ENCODE data around the gene ZFHX3.

ZFHX3 gene

DNA sequence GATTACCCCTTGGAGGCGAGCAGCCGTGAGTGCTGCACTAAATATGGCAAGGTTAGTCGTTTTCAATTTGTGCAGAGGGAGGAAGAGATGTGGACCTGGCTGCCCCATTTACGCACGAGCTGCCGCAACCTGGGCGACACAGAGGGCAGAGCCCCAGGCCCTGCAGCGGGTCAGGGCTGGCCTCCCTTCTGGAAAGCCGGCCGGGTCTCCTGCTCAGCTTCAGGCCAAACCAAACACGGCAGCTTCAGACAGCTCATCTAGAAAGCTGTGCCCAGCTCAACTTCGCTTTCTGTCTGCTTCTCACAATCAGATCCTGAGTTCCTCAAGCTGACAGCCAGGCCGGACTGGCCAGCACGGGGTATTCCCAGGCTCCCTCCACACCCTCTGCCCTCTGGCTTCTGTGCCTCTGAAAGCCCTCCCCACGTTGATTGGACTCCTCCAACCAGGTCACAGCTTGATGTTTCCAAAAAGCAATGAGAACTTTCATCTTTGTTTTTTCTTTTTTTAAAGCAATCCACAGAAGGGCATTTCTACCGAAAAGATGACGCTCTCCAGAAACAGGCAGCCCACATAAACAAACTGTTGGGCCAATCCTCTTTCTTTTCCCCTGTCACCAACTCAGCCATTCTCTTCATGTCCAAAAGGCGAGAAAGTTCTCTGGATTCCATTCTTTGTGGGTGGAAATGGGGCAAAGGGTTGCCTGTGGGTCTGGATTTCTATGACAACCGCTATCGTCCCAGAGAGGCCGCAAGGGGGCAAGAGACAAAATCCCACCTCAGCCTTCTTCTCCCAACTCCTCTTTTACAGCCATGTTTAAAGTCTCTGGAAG lies 189.0 kb downstream of the ZFHX3 start:
- ChIA-PET CTCF (no interaction called here), POLR2A (no interaction called here)
- TF ChIP-seq LEF1 (IDR thresholded peaks at IDR 0.05; ENCODE audit: borderline replicate concordance), result no peak
- TF ChIP-seq FOXM1 (IDR thresholded peaks at IDR 0.05; ENCODE audit: borderline replicate concordance), result no peak
- no peak for TF ChIP-seq SUZ12 (IDR thresholded peaks at IDR 0.05)
- TF ChIP-seq ELF4 (IDR thresholded peaks at IDR 0.05), result no peak
- no peak for TF ChIP-seq FOXA1 (IDR thresholded peaks at IDR 0.05)
- TF ChIP-seq TARDBP (IDR thresholded peaks at IDR 0.05), result no peak
- no peak for TF ChIP-seq CTBP1 (IDR thresholded peaks at IDR 0.05; ENCODE audit: borderline replicate concordance)
- TF ChIP-seq, protein P1, sequence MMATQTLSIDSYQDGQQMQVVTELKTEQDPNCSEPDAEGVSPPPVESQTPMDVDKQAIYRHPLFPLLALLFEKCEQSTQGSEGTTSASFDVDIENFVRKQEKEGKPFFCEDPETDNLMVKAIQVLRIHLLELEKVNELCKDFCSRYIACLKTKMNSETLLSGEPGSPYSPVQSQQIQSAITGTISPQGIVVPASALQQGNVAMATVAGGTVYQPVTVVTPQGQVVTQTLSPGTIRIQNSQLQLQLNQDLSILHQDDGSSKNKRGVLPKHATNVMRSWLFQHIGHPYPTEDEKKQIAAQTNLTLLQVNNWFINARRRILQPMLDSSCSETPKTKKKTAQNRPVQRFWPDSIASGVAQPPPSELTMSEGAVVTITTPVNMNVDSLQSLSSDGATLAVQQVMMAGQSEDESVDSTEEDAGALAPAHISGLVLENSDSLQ (IDR thresholded peaks at IDR 0.05), result no peak
- TF ChIP-seq ARNT (IDR thresholded peaks at IDR 0.05), result no peak
- no peak for TF ChIP-seq ZNF384 (IDR thresholded peaks at IDR 0.05)
- no peak for TF ChIP-seq L3MBTL2 (conservative IDR thresholded peaks at IDR 0.05)
- no peak for TF ChIP-seq SP1 (IDR thresholded peaks at IDR 0.05)
- TF ChIP-seq HDGF (IDR thresholded peaks at IDR 0.05; ENCODE audit: borderline replicate concordance), result no peak
- no peak for TF ChIP-seq FOXK2 (IDR thresholded peaks at IDR 0.05)
- no peak for TF ChIP-seq BHLHE40 (IDR thresholded peaks at IDR 0.05; ENCODE audit: borderline replicate concordance)
- no peak for TF ChIP-seq NFRKB (IDR thresholded peaks at IDR 0.05)
- no peak for DNase-seq (ENCODE audit: extremely low spot score)

DNA sequence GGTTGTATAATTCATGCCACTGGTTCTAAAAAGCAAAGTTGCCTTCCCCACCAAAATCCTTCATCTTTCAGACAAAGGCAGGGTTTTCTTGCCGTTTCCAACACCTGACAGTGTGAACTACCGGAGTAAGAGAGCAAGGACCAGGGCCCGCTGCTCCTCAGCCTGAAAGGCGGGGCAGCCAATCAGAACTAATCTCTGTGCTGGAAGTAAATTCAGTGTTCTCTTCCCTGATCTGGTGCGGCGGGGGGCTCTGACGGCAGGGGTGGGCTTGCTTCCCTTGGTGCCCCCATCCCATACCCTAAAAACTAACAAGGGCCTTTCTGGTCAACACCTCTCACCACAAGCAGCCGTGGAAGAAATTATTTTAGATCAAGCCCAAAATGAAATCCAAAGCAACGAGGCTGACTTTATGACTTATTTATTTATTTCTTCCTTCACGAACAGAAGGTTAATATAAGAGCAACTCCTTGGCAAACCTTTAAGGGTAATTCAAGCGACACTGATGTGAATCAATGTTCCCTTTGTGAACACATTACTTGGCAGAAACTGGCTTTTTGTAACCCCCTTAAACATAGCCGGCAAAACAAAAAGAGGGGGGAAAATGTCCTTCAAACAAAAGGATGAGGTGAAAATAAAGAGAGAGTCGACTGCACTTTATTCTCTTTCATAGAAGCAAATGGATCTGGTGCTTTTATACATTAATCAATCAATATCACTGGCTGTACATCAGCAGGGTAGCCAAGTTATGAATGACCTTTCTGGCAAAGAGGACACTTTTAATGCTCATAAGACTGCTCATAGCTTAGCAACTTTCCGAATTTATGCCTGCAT lies 189.9 kb downstream of the ZFHX3 start:
- CTCF ChIA-PET, result interaction anchor here (0.8 to 2.9 kb wide), 4 partner anchors 10 to 103 kb away, joined by 3 to 15 read pairs (median 6); no protein-coding TSS in a partner anchor
- TF ChIP-seq ELF4 (IDR thresholded peaks at IDR 0.05) (no peak), SUZ12 (IDR thresholded peaks at IDR 0.05) (no peak), FOXA1 (IDR thresholded peaks at IDR 0.05) (no peak), BHLHE40 (IDR thresholded peaks at IDR 0.05; ENCODE audit: borderline replicate concordance) (no peak), FOXM1 (IDR thresholded peaks at IDR 0.05; ENCODE audit: borderline replicate concordance) (no peak), CTBP1 (IDR thresholded peaks at IDR 0.05; ENCODE audit: borderline replicate concordance) (no peak)
- DNase-seq (ENCODE audit: extremely low spot score), result no peak
- POLR2A ChIA-PET, result no interaction called here

DNA sequence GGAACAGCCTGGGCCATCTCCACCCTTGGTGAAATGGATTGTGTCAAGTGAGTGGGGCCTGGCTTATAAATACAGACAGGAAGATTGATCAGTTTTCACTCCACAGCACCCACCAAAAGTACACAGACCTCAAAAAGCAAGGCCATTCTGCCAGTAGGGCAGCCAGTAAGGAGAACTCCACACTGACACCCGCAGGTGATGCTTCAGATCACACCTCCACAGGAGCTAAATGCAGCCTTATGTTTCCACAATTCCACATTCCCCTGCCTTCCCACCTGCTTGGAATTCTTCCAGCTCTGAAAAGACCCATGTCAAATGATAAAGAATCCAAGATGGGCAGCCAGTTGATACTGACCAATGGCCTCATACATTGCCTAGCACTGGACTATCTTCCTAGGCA lies 191.1 kb downstream of the ZFHX3 start:
- CTCF ChIA-PET, result interaction anchor here (0.6 to 2.9 kb wide), 7 partner anchors 9 to 1357 kb away, joined by 3 to 15 read pairs (median 3); no protein-coding TSS in a partner anchor
- TF ChIP-seq NFRKB (IDR thresholded peaks at IDR 0.05) (no peak), ARNT (IDR thresholded peaks at IDR 0.05) (no peak), CTBP1 (IDR thresholded peaks at IDR 0.05; ENCODE audit: borderline replicate concordance) (no peak), BHLHE40 (IDR thresholded peaks at IDR 0.05; ENCODE audit: borderline replicate concordance) (no peak), ZNF384 (IDR thresholded peaks at IDR 0.05) (no peak), FOXA1 (IDR thresholded peaks at IDR 0.05) (no peak), FOXK2 (IDR thresholded peaks at IDR 0.05) (no peak), HDGF (IDR thresholded peaks at IDR 0.05; ENCODE audit: borderline replicate concordance) (no peak), TARDBP (IDR thresholded peaks at IDR 0.05) (no peak), SP1 (IDR thresholded peaks at IDR 0.05) (no peak), L3MBTL2 (conservative IDR thresholded peaks at IDR 0.05) (no peak), FOXM1 (IDR thresholded peaks at IDR 0.05; ENCODE audit: borderline replicate concordance) (no peak), ELF4 (IDR thresholded peaks at IDR 0.05) (no peak), LEF1 (IDR thresholded peaks at IDR 0.05; ENCODE audit: borderline replicate concordance) (no peak), SUZ12 (IDR thresholded peaks at IDR 0.05) (no peak)
- TF ChIP-seq, protein P1 (IDR thresholded peaks at IDR 0.05), result no peak

DNA sequence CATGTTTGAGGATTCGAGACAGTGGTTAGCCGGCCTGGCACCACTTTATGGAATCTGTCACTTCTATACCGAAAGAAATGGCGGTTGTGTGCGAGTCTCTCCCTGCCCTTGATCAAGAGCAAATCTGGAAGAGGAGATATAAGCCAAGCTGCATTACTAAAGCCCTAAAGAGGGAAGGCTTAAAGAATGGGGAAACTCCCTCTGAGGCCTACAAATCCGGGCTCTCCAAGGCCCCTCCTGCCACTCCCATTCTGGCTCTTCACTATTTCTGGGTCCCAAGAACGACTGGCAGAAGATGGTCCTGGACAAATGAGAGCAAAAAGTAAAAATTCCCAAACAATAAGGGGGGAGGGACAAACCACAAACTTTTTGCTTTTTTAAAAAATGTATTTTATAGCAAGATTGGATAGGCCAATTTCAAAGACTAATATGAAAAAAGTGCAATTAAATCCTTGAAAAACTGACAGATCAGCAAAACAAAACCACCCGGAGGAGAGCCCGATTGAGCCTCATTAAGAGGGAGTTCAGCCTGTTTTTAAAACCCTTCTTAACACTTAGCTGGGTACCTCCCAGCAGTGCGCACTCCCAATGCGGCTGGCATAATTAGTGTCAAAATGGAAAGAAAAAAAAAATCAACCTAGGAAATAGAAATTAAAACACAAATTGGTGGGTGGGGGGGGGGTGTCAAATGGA lies 193.5 kb downstream of the ZFHX3 start:
- TF ChIP-seq, protein P1 (IDR thresholded peaks at IDR 0.05), result no peak
- ChIA-PET POLR2A (interaction anchor here (1.2 kb wide), 1 partner anchor 82 kb away, joined by 3 read pairs; no protein-coding TSS in a partner anchor), CTCF (no interaction called here)
- no peak for DNase-seq (ENCODE audit: extremely low spot score)

More for the DNA sequence above, 191.1 kb downstream of the ZFHX3 start:
- peak; percentile 40 for DNase-seq (ENCODE audit: extremely low spot score)
- POLR2A ChIA-PET, result no interaction called here

DNA sequence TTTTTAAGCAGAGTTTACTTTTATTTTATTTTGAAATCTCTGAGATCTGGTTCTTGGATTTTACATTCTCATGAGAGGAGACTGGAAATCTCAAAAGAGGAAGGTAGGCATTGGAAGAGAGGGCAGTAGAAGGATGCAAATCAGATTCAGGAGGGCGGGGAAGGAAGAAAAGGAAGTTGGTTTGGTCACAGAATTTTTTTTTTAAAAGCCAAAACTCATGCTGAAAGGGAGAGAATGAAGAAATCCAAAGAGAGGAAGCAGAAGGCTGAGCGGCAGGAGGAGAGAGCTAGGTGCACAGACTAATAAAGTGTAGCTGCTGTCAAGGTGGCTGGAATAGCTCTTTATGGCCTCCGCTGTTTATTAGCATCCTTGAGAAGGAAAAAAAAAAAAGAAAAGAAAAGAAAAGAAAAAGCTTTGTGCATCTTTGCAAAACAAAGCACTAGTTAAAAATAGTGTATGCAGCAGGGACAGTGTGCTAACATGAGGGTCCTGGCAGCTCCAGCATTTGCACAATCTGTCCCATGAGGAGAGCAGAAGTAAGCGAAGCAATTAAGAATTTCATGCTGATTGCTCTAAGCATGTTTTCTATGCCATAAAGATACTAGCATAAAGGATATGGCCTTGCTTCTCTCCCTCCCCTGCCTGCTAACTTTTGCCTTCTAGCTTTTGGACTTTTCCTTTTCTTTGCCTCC lies 194.2 kb downstream of the ZFHX3 start:
- POLR2A ChIA-PET, result interaction anchor here (1.2 kb wide), 1 partner anchor 83 kb away, joined by 3 read pairs; no protein-coding TSS in a partner anchor
- CTCF ChIA-PET, result interaction anchor here (0.7 kb wide), 1 partner anchor 279 kb away, joined by 4 read pairs; no protein-coding TSS in a partner anchor

More for the DNA sequence above, 194.2 kb downstream of the ZFHX3 start:
- TF ChIP-seq L3MBTL2 (conservative IDR thresholded peaks at IDR 0.05) (no peak), ELF4 (IDR thresholded peaks at IDR 0.05) (no peak), NFRKB (IDR thresholded peaks at IDR 0.05) (no peak), SP1 (IDR thresholded peaks at IDR 0.05) (no peak), BHLHE40 (IDR thresholded peaks at IDR 0.05; ENCODE audit: borderline replicate concordance) (no peak), LEF1 (IDR thresholded peaks at IDR 0.05; ENCODE audit: borderline replicate concordance) (no peak), TARDBP (IDR thresholded peaks at IDR 0.05) (no peak), FOXM1 (IDR thresholded peaks at IDR 0.05; ENCODE audit: borderline replicate concordance) (no peak), CTBP1 (IDR thresholded peaks at IDR 0.05; ENCODE audit: borderline replicate concordance) (no peak), ARNT (IDR thresholded peaks at IDR 0.05) (no peak)
- DNase-seq (ENCODE audit: extremely low spot score), result no peak
